ENCODE data around the gene ATP6AP1. TPM values are rescaled to one million over a fixed set of nuclear protein-coding genes. Genes with fewer than 3 reads are reported as not detected.

ATP6AP1 gene
- total RNA-seq, 1 donor from 2014 or later, result 153 TPM

DNA sequence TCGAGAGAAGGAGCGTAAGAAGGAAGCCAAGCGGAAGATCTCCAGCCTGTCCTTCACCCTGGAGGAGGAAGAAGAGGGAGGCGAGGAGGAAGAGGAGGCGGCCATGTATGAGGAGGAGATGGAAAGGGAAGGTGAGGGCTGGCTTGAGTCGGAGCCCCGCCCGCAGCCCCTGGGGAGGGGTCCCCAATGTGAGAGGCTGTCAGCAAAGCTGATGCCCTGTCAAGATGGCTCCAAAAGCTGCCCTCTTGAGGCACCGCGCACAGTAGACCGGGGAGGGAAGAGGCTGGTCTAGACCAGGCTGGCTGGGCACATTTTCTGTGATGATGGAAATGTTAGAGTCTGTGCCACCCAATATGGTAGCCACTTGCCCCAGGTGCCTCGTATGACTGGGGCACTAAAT is 18.0 kb downstream of the ATP6AP1 start:
- H3K79me2 ChIP-seq (ENCODE audit: insufficient read depth, low read length), result peaks cover 34% of the 10 kb centered on the region
- no peaks in the 10 kb centered on the region for H3K9me3 Mint-ChIP-seq (ENCODE audit: unreplicated experiment)
- no peaks in the 10 kb centered on the region for H3K9me3 ChIP-seq (ENCODE audit: insufficient read depth, low read depth, low read length)
- H3K27me3 Mint-ChIP-seq (ENCODE audit: low read depth, unreplicated experiment), result no peaks in the 10 kb centered on the region
- peaks cover 1% of the 10 kb centered on the region for H3K36me3 Mint-ChIP-seq (ENCODE audit: low read depth, unreplicated experiment)
- H2AFZ ChIP-seq (ENCODE audit: low read depth, low read length), result no peak overlapping the region
- H3K36me3 ChIP-seq (ENCODE audit: insufficient read depth, low read length), result no peaks in the 10 kb centered on the region
- TF ChIP-seq, protein P1, sequence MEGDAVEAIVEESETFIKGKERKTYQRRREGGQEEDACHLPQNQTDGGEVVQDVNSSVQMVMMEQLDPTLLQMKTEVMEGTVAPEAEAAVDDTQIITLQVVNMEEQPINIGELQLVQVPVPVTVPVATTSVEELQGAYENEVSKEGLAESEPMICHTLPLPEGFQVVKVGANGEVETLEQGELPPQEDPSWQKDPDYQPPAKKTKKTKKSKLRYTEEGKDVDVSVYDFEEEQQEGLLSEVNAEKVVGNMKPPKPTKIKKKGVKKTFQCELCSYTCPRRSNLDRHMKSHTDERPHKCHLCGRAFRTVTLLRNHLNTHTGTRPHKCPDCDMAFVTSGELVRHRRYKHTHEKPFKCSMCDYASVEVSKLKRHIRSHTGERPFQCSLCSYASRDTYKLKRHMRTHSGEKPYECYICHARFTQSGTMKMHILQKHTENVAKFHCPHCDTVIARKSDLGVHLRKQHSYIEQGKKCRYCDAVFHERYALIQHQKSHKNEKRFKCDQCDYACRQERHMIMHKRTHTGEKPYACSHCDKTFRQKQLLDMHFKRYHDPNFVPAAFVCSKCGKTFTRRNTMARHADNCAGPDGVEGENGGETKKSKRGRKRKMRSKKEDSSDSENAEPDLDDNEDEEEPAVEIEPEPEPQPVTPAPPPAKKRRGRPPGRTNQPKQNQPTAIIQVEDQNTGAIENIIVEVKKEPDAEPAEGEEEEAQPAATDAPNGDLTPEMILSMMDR (IDR thresholded peaks at IDR 0.05; ENCODE audit: insufficient read depth, low read depth, low read length), result no peak
- no peak overlapping the region for H3K27ac ChIP-seq (ENCODE audit: low read depth, low read length)
- H4K20me1 ChIP-seq (ENCODE audit: insufficient read depth, low read length), result peaks cover 23% of the 10 kb centered on the region
- H3K4me1 Mint-ChIP-seq (ENCODE audit: low read depth, unreplicated experiment), result no peaks in the 10 kb centered on the region
- no peaks in the 10 kb centered on the region for H3K27me3 ChIP-seq (ENCODE audit: insufficient read depth, low read length)
- FAIRE-seq, result no peak
- peak overlapping the region; percentile 27 for H3K4me3 Mint-ChIP-seq (ENCODE audit: unreplicated experiment)
- DNase-seq (ENCODE audit: low read depth), result no peak
- H3K4me1 ChIP-seq (ENCODE audit: insufficient read depth, low read length), result peaks cover 17% of the 10 kb centered on the region
- H3K27ac Mint-ChIP-seq (ENCODE audit: unreplicated experiment), result no peak overlapping the region
- no peak overlapping the region for H3K4me3 ChIP-seq (ENCODE audit: insufficient read depth, low read depth, low read length)
- no peak overlapping the region for H3K4me2 ChIP-seq (ENCODE audit: low read length)
- no peak overlapping the region for H3K9ac ChIP-seq (ENCODE audit: low read length)

DNA sequence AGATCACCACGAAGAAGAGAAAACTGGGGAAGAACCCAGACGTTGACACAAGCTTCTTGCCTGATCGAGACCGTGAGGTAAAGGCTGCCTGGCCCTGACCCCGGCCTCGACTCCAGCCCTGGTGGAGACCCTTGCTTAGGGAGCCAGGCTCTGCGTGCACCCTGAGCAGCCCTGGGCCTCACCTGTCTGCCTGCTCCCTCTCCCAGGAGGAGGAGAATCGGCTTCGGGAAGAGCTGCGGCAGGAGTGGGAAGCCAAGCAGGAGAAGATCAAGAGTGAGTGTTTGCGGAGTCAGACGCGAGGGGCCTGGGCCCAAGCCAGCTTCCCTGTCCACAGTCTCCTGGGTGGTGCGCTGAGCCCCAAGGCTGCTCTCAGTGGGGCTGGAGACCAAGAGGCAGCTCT is 20.0 kb downstream of the ATP6AP1 start:
- Histone ChIP-seq H3K9ac (ENCODE audit: low read length) (no peak overlapping the region), H3K4me2 (ENCODE audit: low read length) (no peak overlapping the region), H3K79me2 (ENCODE audit: insufficient read depth, low read length) (peaks cover 30% of the 10 kb centered on the region), H3K9me3 (ENCODE audit: insufficient read depth, low read depth, low read length) (no peaks in the 10 kb centered on the region), H2AFZ (ENCODE audit: low read depth, low read length) (no peak overlapping the region), H3K4me3 (ENCODE audit: insufficient read depth, low read depth, low read length) (no peak overlapping the region), H4K20me1 (ENCODE audit: insufficient read depth, low read length) (peaks cover 19% of the 10 kb centered on the region), H3K4me1 (ENCODE audit: insufficient read depth, low read length) (peaks cover 17% of the 10 kb centered on the region), H3K27me3 (ENCODE audit: insufficient read depth, low read length) (no peaks in the 10 kb centered on the region), H3K36me3 (ENCODE audit: insufficient read depth, low read length) (no peaks in the 10 kb centered on the region), H3K27ac (ENCODE audit: low read depth, low read length) (no peak overlapping the region)
- Mint-ChIP-seq H3K4me1 (ENCODE audit: low read depth, unreplicated experiment) (no peaks in the 10 kb centered on the region), H3K36me3 (ENCODE audit: low read depth, unreplicated experiment) (peaks cover 2% of the 10 kb centered on the region), H3K27ac (ENCODE audit: unreplicated experiment) (no peak overlapping the region), H3K9me3 (ENCODE audit: unreplicated experiment) (no peaks in the 10 kb centered on the region), H3K27me3 (ENCODE audit: low read depth, unreplicated experiment) (no peaks in the 10 kb centered on the region), H3K4me3 (ENCODE audit: unreplicated experiment) (no peak overlapping the region)
- FAIRE-seq (no peak), DNase-seq (ENCODE audit: low read depth) (no peak)
- TF ChIP-seq, protein P1 (IDR thresholded peaks at IDR 0.05; ENCODE audit: insufficient read depth, low read depth, low read length), result no peak
- TF ChIP-seq EZH2 (IDR thresholded peaks at IDR 0.05; ENCODE audit: insufficient read depth, low read length), result no peak

DNA sequence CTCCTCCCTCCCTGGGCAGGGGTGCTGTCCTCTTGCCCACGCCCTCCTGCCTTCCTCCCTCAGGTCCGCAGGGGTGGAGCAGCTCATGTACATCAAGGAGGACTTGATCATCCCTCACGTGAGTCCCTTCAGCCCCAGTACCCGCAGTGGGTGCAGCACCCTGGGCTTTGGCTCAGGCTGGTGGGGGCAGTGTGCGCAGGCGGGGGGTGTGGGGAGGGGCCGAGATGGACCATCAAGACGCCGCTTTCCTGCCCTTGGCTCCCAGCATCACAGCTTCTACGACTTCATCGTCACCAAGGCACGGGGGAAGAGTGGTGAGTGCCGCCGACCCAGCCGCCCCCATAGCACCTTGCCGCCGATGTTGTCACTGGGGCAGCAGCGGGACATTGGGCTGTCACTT is 21.1 kb downstream of the ATP6AP1 start:
- FAIRE-seq, result no peak
- Mint-ChIP-seq H3K4me3 (ENCODE audit: unreplicated experiment) (no peak overlapping the region), H3K4me1 (ENCODE audit: low read depth, unreplicated experiment) (no peaks in the 10 kb centered on the region), H3K9me3 (ENCODE audit: unreplicated experiment) (peaks cover 1% of the 10 kb centered on the region), H3K27me3 (ENCODE audit: low read depth, unreplicated experiment) (no peaks in the 10 kb centered on the region), H3K27ac (ENCODE audit: unreplicated experiment) (no peak overlapping the region), H3K36me3 (ENCODE audit: low read depth, unreplicated experiment) (peaks cover 6% of the 10 kb centered on the region)
- Histone ChIP-seq H3K27ac (ENCODE audit: low read depth, low read length) (no peak overlapping the region), H2AFZ (ENCODE audit: low read depth, low read length) (no peak overlapping the region), H3K9me3 (ENCODE audit: insufficient read depth, low read depth, low read length) (no peaks in the 10 kb centered on the region), H3K27me3 (ENCODE audit: insufficient read depth, low read length) (no peaks in the 10 kb centered on the region), H3K4me3 (ENCODE audit: insufficient read depth, low read depth, low read length) (no peak overlapping the region), H3K4me1 (ENCODE audit: insufficient read depth, low read length) (peaks cover 15% of the 10 kb centered on the region), H3K36me3 (ENCODE audit: insufficient read depth, low read length) (no peaks in the 10 kb centered on the region), H3K79me2 (ENCODE audit: insufficient read depth, low read length) (peaks cover 25% of the 10 kb centered on the region), H3K4me2 (ENCODE audit: low read length) (no peak overlapping the region), H3K9ac (ENCODE audit: low read length) (no peak overlapping the region), H4K20me1 (ENCODE audit: insufficient read depth, low read length) (peaks cover 19% of the 10 kb centered on the region)
- no peak for TF ChIP-seq EZH2 (IDR thresholded peaks at IDR 0.05; ENCODE audit: insufficient read depth, low read length)
- TF ChIP-seq, protein P1 (IDR thresholded peaks at IDR 0.05; ENCODE audit: insufficient read depth, low read depth, low read length), result no peak
- no peak for DNase-seq (ENCODE audit: low read depth)
